NCI-H1436 treated with DMSO at 0.1 percent for 48 hours (cell line): ENCODE results near the gene ZCCHC14.

Experiments
- DNase-seq: peaks from one replicate; lab custom pipeline; 2025; lab: John Stamatoyannopoulos, UW

The ZCCHC14 gene

GRCh38 chr16:87431926-87432325, 60.9 kb downstream of the ZCCHC14 start:
- DNase-seq: no peak

- DNase-seq: no peak
These were observed 66.2 kb downstream of the ZCCHC14 start for GRCh38 chr16:87426423-87427215.

- no peak for DNase-seq
These were observed 66.9 kb downstream of the ZCCHC14 start for GRCh38 chr16:87425941-87426340.

GRCh38 chr16:87424266-87424665, 68.6 kb downstream of the ZCCHC14 start:
- no peak for DNase-seq

- DNase-seq: no peak
These were observed 69.4 kb downstream of the ZCCHC14 start for GRCh38 chr16:87423429-87423828.

GRCh38 chr16:87422106-87422505, 70.7 kb downstream of the ZCCHC14 start:
- DNase-seq: no peak

GRCh38 chr16:87421003-87421912, 71.6 kb downstream of the ZCCHC14 start:
- no peak for DNase-seq

GRCh38 chr16:87420026-87421002, 72.5 kb downstream of the ZCCHC14 start:
- no peak for DNase-seq

GRCh38 chr16:87418644-87419043, 74.2 kb downstream of the ZCCHC14 start:
- no peak for DNase-seq

- no peak for DNase-seq
These were observed 74.6 kb downstream of the ZCCHC14 start for GRCh38 chr16:87418216-87418615.

- no peak for DNase-seq
These were observed 75.3 kb downstream of the ZCCHC14 start for GRCh38 chr16:87417528-87417910.

- DNase-seq: no peak
These were observed 75.8 kb downstream of the ZCCHC14 start for GRCh38 chr16:87416826-87417527.

- DNase-seq: no peak
These were observed 77.4 kb downstream of the ZCCHC14 start for GRCh38 chr16:87415441-87415840.

- no peak for DNase-seq
These were observed 78.6 kb downstream of the ZCCHC14 start for GRCh38 chr16:87414251-87414680.

GRCh38 chr16:87412996-87413421, 79.8 kb downstream of the ZCCHC14 start:
- no peak for DNase-seq

GRCh38 chr16:87412371-87412995, 80.3 kb downstream of the ZCCHC14 start:
- no peak for DNase-seq

GRCh38 chr16:87411375-87412271, 81.2 kb downstream of the ZCCHC14 start:
- no peak for DNase-seq

GRCh38 chr16:87410968-87411367, 81.9 kb downstream of the ZCCHC14 start:
- DNase-seq: no peak

- DNase-seq: no peak
These were observed 82.3 kb downstream of the ZCCHC14 start for GRCh38 chr16:87410530-87410929.

- no peak for DNase-seq
These were observed 83.0 kb downstream of the ZCCHC14 start for GRCh38 chr16:87409781-87410180.
